GM12864 (cell line): ENCODE results near the gene ATP5ME.
"Not testable (repeated sequence)": the region's sequence is repeated elsewhere in the genome, so short reads cannot be mapped to it uniquely, and the experiment has no call there.

ENCODE experiments used
- DNase-seq: peaks from one replicate; pipeline ENCODE4 v3.0.0-alpha.2; 2011; ENCODE audit warnings: low read depth
- H3K4me3 ChIP-seq: 2 replicates; pipeline ENCODE4 v1.5.1; 2011; ENCODE audit warnings: mild to moderate bottlenecking, low read depth, low read length, control low read depth
- CTCF ChIP-seq: IDR thresholded peaks from 2 replicates; pipeline ENCODE4 v1.5.1; 2011; ENCODE audit warnings: low read depth, mild to moderate bottlenecking, moderate library complexity, low read length, control low read depth, inconsistent platforms; ENCODE audit errors: missing control alignments

Gene ATP5ME

GRCh38 chr4:647481-647880 lies 26.6 kb downstream of the ATP5ME start:
- DNase-seq = no peak
- no peak overlapping the region for H3K4me3 ChIP-seq
- no peak for TF ChIP-seq CTCF

- TF ChIP-seq CTCF = no peak
- no peak overlapping the region for H3K4me3 ChIP-seq
- no peak for DNase-seq
Observed at GRCh38 chr4:646460-646859, 27.6 kb downstream of the ATP5ME start.

GRCh38 chr4:642366-642765 lies 31.7 kb downstream of the ATP5ME start:
- not testable (repeated sequence) for DNase-seq, H3K4me3 ChIP-seq

GRCh38 chr4:637536-638280 lies 36.4 kb downstream of the ATP5ME start:
- no peak for DNase-seq
- TF ChIP-seq CTCF = no peak

GRCh38 chr4:636628-637159 lies 37.4 kb downstream of the ATP5ME start:
- no peak for TF ChIP-seq CTCF
- no peak overlapping the region for H3K4me3 ChIP-seq
- no peak for DNase-seq

More at GRCh38 chr4:637536-638280, 36.4 kb downstream of the ATP5ME start:
- H3K4me3 ChIP-seq = no peak overlapping the region

DNA sequence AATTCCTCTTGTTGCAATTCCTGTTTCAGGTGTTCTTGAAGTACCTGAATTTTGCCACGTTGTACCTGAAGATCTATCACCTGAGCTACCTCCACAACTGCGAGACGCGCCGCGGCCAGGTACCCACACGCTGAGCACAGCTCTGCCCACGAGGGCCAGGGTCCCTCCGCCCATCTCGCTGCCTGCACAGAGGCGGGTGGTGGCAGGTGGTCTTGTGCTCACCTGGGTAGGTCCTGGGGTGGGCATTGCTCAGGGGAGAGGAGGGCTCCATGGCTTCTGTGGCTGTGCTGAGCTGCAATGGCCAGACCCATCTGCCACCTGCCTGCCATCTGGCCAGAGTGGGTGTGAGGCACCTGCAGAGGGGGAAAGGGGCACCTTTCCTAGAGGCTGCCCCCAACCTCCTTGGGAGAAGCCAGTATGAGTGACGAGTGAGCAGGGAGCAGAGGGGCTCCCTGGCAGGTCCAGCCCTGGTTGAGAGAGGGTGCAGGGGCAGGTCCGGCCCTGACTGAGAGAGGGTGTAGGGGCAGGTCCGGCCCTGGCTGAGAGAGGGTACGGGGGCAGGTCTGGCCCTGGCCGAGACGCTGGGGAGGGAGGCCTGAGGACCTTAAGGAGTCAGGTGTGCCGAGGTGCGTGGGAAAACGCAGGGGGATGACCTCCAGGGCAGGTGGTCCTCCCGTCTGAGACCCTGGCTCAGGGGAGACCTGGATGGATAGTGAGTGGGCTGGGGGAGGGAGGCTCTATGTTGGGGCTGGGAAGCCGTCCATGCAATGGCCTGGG lies 38.0 kb downstream of the ATP5ME start:
- no peak overlapping the region for H3K4me3 ChIP-seq
- no peak for TF ChIP-seq CTCF
- no peak for DNase-seq

DNA sequence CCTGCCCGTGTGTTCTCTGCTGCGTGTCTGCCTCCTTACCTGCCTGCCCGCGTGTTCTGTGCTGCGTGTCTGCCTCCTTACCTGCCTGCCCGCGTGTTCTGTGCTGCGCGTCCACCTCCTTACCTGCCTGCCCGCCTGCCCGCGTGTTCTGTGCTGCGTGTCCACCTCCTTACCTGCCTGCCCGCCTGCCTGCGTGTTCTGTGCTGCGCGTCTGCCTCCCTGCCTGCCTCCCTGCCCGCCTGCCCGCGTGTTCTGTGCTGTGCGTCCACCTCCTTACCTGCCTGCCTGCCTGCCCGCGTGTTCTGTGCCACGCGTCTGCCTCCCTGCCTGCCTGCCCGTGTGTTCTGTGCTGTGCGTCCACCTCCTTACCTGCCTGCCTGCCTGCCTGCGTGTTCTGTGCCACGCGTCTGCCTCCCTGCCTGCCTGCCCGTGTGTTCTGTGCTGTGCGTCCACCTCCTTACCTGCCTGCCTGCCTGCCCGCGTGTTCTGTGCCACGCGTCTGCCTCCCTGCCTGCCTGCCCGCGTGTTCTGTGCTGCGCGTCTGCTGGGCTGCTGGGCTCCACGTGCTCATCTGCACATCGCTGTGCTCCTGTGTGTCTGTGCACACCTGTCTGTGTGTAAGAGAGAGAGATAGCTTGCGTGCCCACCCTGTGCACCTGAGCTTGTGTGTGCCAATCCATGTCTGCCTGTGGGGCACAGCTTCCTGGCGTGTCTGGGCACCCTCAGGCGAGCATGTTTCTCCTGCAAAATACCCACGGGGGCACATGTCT lies 38.8 kb downstream of the ATP5ME start:
- not testable (repeated sequence) for DNase-seq, H3K4me3 ChIP-seq
